HepG2 (cell line): ENCODE measurements around the gene NT5DC1. TPM values are rescaled to one million over a fixed set of nuclear protein-coding genes. Genes with fewer than 3 reads are reported as not detected.

Experiments
- ARHGAP35 ChIP-seq: sonication (generic); formaldehyde crosslinking; IDR thresholded peaks from 2 replicates; pipeline ENCODE4 v1.9.0; 2022; ENCODE audit warnings: mild to moderate bottlenecking, inconsistent platforms, moderate library complexity, missing genetic modification reagents, borderline replicate concordance
- CENPBD1 ChIP-seq: sonication (generic); formaldehyde crosslinking; IDR thresholded peaks from 2 replicates; pipeline ENCODE4 v1.8.0; 2022; ENCODE audit warnings: missing genetic modification reagents, low read depth, mild to moderate bottlenecking, borderline replicate concordance
- GFI1 ChIP-seq: sonication (generic); formaldehyde crosslinking; IDR thresholded peaks from 2 replicates; pipeline ENCODE4 v1.5.0; 2020; ENCODE audit warnings: missing genetic modification reagents, mild to moderate bottlenecking, borderline replicate concordance
- HCFC1 ChIP-seq: fragments of 150-350 bp; IDR thresholded peaks from 2 replicates; pipeline ENCODE4 v1.6.1; 2014; ENCODE audit warnings: low read depth, low read length
- NFRKB ChIP-seq: fragments of 450-650 bp; IDR thresholded peaks from 2 replicates; pipeline ENCODE4 v1.6.1; 2017
- RELA ChIP-seq: sonication (generic); formaldehyde crosslinking; IDR thresholded peaks from 2 replicates; pipeline ENCODE4 v1.4.0; 2020; ENCODE audit warnings: missing genetic modification reagents
- SUZ12 ChIP-seq: fragments of 150-350 bp; IDR thresholded peaks from 2 replicates; pipeline ENCODE4 v1.6.1; 2014; ENCODE audit warnings: low read depth, low read length
- ZFP36L2 ChIP-seq: sonication (generic); formaldehyde crosslinking; IDR thresholded peaks from 2 replicates; pipeline ENCODE4 v1.4.0; 2020; ENCODE audit warnings: missing genetic modification reagents
- ZKSCAN5 ChIP-seq: sonication (generic); formaldehyde crosslinking; IDR thresholded peaks from 2 replicates; pipeline ENCODE4 v1.5.1; 2020; ENCODE audit warnings: mild to moderate bottlenecking, missing genetic modification reagents
- ZMYM2 ChIP-seq: sonication (generic); formaldehyde crosslinking; IDR thresholded peaks from 2 replicates; pipeline ENCODE4 v1.8.0; 2022; ENCODE audit warnings: mild to moderate bottlenecking, missing genetic modification reagents
- ZNF234 ChIP-seq: sonication (generic); formaldehyde crosslinking; conservative IDR thresholded peaks from 2 replicates; pipeline ENCODE4 v1.5.1; 2020; ENCODE audit warnings: mild to moderate bottlenecking, missing genetic modification reagents
- ZNF264 ChIP-seq: sonication (generic); formaldehyde crosslinking; IDR thresholded peaks from 2 replicates; pipeline ENCODE4 v1.4.0; 2020; ENCODE audit warnings: missing genetic modification reagents
- ZNF609 ChIP-seq: sonication (generic); formaldehyde crosslinking; IDR thresholded peaks from 2 replicates; pipeline ENCODE4 v1.4.0; 2020; ENCODE audit warnings: mild to moderate bottlenecking, missing genetic modification reagents, borderline replicate concordance
- polyA plus RNA-seq, 8 experiments: library from polyadenylated mRNA; depleted of rRNA in 3 of 8; stranded (reverse) in 7 of 8; unstranded in 1 of 8; fragments of >200 nt; fragmentation: Illumina TruSeq in 4 of 8; extraction: Trizol in 4 of 8; gene quantifications; 2 replicates each; pipeline versions ENCODE4 v1.2.1 to v1.2.3, GENCODE V29; 2011 to 2016; ENCODE audit warnings: low read depth in 4 of 8, missing spikeins in 1 of 8, mixed read lengths in 1 of 8; ENCODE audit not compliant: insufficient read depth in 1 of 8
- total RNA-seq, 5 experiments: library from RNA; depleted of rRNA; stranded (reverse); fragments of >200 nt; fragmentation: Illumina TruSeq; extraction: Trizol; gene quantifications; 2 replicates each; pipeline ENCODE4 v1.2.3, GENCODE V29; 2016; ENCODE audit warnings: low read depth in 1 of 5
- TF ChIP-seq, protein P1 (sequence below): sonication (generic); formaldehyde crosslinking; IDR thresholded peaks from 2 replicates; pipeline ENCODE4 v1.5.0; 2020; ENCODE audit warnings: mild to moderate bottlenecking, missing genetic modification reagents, moderate library complexity
- TF ChIP-seq, protein P2 (sequence below): IDR thresholded peaks from 2 replicates; pipeline ENCODE4 v1.6.1; 2016; ENCODE audit warnings: low read depth, control low read depth
- TF ChIP-seq, protein P3 (sequence below): sonication (generic); formaldehyde crosslinking; IDR thresholded peaks from 2 replicates; pipeline ENCODE4 v1.5.1; 2020; ENCODE audit warnings: mild to moderate bottlenecking, missing genetic modification reagents
- TF ChIP-seq, protein P4 (sequence below): sonication (generic); formaldehyde crosslinking; IDR thresholded peaks from 2 replicates; pipeline ENCODE4 v1.4.0; 2020; ENCODE audit warnings: missing genetic modification reagents

Gene NT5DC1
- total and polyA plus RNA-seq, 2 of the 13 experiments (the other 11 are each of a cell fraction or from before 2014, with no cell fraction given), result 27.0 to 56.1 TPM

DNA sequence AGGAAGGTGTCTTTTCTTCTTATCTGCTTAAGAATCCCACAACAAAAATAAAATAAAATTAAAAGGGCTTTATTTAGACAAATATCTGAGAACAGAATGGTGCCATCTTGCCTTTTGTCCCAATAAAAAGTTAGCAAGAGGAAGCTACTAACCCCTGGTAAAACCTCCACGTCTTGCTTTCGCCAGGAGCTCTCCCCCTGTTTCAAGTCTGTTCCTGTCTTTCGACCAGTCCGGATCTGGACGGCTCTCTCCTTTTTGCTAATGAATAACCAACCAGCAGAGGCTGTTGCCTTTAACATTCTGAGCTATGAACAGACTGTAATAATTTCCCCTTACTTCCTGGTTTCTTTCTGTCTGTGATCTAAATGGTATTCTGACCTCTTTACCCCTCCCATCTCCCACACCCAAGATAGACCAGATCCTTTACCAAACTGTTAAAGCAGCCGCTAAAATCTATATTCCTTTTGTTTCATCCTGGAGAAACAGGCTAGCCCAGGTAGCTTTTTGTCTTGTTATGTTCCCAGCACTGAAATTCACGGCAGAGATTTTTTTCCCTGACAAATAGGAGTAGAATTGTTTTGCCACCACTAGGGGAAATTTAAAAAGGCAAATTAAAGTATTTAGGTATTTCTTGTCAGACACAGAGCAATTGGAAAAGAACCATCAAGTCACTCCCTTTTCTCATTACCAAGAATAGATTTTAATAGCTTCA is 39.9 kb upstream of the NT5DC1 start, which contains the start of gene FRK (continued):
- TF ChIP-seq ZNF609 (CRISPR knock-in tag) (no peak), HCFC1 (no peak), ARHGAP35 (CRISPR knock-in tag) (no peak), ZMYM2 (CRISPR knock-in tag) (no peak), NFRKB (no peak), RELA (CRISPR knock-in tag) (no peak), ZFP36L2 (CRISPR knock-in tag) (no peak), ZNF264 (CRISPR knock-in tag) (peak; percentile 16; the same call in 1 of the 2 replicates), CENPBD1 (CRISPR knock-in tag) (no peak), SUZ12 (no peak), ZKSCAN5 (CRISPR knock-in tag) (no peak), ZNF234 (CRISPR knock-in tag) (no peak), GFI1 (peak; percentile 74)
- TF ChIP-seq, protein P1, sequence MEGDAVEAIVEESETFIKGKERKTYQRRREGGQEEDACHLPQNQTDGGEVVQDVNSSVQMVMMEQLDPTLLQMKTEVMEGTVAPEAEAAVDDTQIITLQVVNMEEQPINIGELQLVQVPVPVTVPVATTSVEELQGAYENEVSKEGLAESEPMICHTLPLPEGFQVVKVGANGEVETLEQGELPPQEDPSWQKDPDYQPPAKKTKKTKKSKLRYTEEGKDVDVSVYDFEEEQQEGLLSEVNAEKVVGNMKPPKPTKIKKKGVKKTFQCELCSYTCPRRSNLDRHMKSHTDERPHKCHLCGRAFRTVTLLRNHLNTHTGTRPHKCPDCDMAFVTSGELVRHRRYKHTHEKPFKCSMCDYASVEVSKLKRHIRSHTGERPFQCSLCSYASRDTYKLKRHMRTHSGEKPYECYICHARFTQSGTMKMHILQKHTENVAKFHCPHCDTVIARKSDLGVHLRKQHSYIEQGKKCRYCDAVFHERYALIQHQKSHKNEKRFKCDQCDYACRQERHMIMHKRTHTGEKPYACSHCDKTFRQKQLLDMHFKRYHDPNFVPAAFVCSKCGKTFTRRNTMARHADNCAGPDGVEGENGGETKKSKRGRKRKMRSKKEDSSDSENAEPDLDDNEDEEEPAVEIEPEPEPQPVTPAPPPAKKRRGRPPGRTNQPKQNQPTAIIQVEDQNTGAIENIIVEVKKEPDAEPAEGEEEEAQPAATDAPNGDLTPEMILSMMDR (CRISPR knock-in tag), result no peak
- TF ChIP-seq, protein P2, sequence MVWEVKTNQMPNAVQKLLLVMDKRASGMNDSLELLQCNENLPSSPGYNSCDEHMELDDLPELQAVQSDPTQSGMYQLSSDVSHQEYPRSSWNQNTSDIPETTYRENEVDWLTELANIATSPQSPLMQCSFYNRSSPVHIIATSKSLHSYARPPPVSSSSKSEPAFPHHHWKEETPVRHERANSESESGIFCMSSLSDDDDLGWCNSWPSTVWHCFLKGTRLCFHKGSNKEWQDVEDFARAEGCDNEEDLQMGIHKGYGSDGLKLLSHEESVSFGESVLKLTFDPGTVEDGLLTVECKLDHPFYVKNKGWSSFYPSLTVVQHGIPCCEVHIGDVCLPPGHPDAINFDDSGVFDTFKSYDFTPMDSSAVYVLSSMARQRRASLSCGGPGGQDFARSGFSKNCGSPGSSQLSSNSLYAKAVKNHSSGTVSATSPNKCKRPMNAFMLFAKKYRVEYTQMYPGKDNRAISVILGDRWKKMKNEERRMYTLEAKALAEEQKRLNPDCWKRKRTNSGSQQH (CRISPR knock-in tag), result no peak
- TF ChIP-seq, protein P3, sequence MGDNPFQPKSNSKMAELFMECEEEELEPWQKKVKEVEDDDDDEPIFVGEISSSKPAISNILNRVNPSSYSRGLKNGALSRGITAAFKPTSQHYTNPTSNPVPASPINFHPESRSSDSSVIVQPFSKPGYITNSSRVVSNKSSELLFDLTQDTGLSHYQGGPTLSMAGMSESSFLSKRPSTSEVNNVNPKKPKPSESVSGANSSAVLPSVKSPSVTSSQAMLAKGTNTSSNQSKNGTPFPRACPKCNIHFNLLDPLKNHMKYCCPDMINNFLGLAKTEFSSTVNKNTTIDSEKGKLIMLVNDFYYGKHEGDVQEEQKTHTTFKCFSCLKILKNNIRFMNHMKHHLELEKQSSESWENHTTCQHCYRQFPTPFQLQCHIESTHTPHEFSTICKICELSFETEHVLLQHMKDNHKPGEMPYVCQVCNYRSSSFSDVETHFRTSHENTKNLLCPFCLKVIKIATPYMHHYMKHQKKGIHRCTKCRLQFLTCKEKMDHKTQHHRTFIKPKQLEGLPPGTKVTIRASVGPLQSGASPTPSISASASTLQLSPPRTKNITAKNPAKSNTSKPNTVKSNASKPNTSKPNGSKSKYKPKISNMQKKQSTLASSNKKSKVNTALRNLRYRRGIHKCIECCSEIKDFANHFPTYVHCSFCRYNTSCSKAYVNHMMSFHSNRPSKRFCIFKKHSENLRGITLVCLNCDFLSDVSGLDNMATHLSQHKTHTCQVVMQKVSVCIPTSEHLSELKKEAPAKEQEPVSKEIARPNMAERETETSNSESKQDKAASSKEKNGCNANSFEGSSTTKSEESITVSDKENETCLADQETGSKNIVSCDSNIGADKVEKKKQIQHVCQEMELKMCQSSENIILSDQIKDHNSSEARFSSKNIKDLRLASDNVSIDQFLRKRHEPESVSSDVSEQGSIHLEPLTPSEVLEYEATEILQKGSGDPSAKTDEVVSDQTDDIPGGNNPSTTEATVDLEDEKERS, result no peak
- TF ChIP-seq, protein P4, sequence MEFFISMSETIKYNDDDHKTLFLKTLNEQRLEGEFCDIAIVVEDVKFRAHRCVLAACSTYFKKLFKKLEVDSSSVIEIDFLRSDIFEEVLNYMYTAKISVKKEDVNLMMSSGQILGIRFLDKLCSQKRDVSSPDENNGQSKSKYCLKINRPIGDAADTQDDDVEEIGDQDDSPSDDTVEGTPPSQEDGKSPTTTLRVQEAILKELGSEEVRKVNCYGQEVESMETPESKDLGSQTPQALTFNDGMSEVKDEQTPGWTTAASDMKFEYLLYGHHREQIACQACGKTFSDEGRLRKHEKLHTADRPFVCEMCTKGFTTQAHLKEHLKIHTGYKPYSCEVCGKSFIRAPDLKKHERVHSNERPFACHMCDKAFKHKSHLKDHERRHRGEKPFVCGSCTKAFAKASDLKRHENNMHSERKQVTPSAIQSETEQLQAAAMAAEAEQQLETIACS (CRISPR knock-in tag), result no peak
